GM12878 (cell line): Measurements from ENCODE around the gene SURF4. TPM values are rescaled to one million over a fixed set of nuclear protein-coding genes. Genes with fewer than 3 reads are reported as not detected.

Source experiments
- ATF2 ChIP-seq: IDR thresholded peaks from 2 replicates; pipeline ENCODE4 v1.6.1; 2012; ENCODE audit warnings: low read length, inconsistent platforms
- BCL3 ChIP-seq: IDR thresholded peaks from 2 replicates; pipeline ENCODE4 v1.6.1; 2011; ENCODE audit warnings: borderline replicate concordance, low read depth, mild to moderate bottlenecking, moderate library complexity, low read length; ENCODE audit not compliant: insufficient read depth, poor library complexity, severe bottlenecking
- IKZF2 ChIP-seq, 2 experiments: fragments of 450-650 bp; IDR thresholded peaks; 2 replicates each; pipeline ENCODE4 v1.6.1; 2017; ENCODE audit warnings: mild to moderate bottlenecking in 2 of 2, moderate library complexity in 2 of 2
- KAT2A ChIP-seq: conservative IDR thresholded peaks from 2 replicates; pipeline ENCODE4 v1.6.1; 2011; ENCODE audit warnings: low read depth, low read length; ENCODE audit not compliant: control insufficient read depth
- NR2C2 ChIP-seq: IDR thresholded peaks from 2 replicates; pipeline ENCODE4 v1.6.1; 2011; ENCODE audit warnings: borderline replicate concordance, low read depth; ENCODE audit not compliant: control insufficient read depth, insufficient read length
- POLR2AphosphoS5 ChIP-seq: IDR thresholded peaks from 2 replicates; pipeline ENCODE4 v1.6.1; 2011; ENCODE audit warnings: mild to moderate bottlenecking, low read length, inconsistent platforms
- RAD51 ChIP-seq: fragments of 450-650 bp; IDR thresholded peaks from 2 replicates; pipeline ENCODE4 v1.6.1; 2016; ENCODE audit warnings: moderate library complexity, mild to moderate bottlenecking, inconsistent platforms
- RCOR1 ChIP-seq: conservative IDR thresholded peaks from 2 replicates; pipeline ENCODE4 v1.6.1; 2012; ENCODE audit warnings: low read depth, low read length, improper control_type of control experiment
- RFX5 ChIP-seq: IDR thresholded peaks from 2 replicates; pipeline ENCODE4 v1.6.1; 2011; ENCODE audit warnings: low read depth, low read length, improper control_type of control experiment
- SKIL ChIP-seq: fragments of 450-650 bp; IDR thresholded peaks from 2 replicates; pipeline ENCODE4 v1.6.1; 2017; ENCODE audit warnings: mild to moderate bottlenecking, low read depth, inconsistent platforms; ENCODE audit not compliant: poor library complexity, severe bottlenecking
- SMAD1 ChIP-seq: fragments of 450-650 bp; IDR thresholded peaks from 2 replicates; pipeline ENCODE4 v1.6.1; 2018; ENCODE audit warnings: mild to moderate bottlenecking, low read depth; ENCODE audit not compliant: partially characterized antibody
- YY1 ChIP-seq: IDR thresholded peaks from 2 replicates; pipeline ENCODE4 v1.6.1; 2011; ENCODE audit warnings: low read depth, mild to moderate bottlenecking, low read length
- polyA plus RNA-seq, 11 experiments: library from polyadenylated mRNA; depleted of rRNA in 4 of 11; unstranded in 6 of 11; stranded (reverse) in 5 of 11; fragments of >200 nt; fragmentation: Nextera tagmentation in 4 of 11; fragmentation: Illumina TruSeq in 1 of 11; extraction: Ambion mirVana in 4 of 11; extraction: Trizol in 1 of 11; gene quantifications; 1 replicate in 1 of 11; 2 replicates in 10 of 11; pipeline versions ENCODE4 v1.2.1 to v1.2.3, GENCODE V29; 2011 to 2016; ENCODE audit warnings: inconsistent platforms in 2 of 11, missing spikeins in 2 of 11, low read depth in 1 of 11
- total RNA-seq, 4 experiments: library from RNA; depleted of rRNA in 3 of 4; stranded (reverse); fragments of >200 nt in 3 of 4; fragmentation: Illumina TruSeq in 1 of 4; extraction: Trizol in 1 of 4; gene quantifications; 2 replicates each; pipeline versions ENCODE4 v1.2.1 to v1.2.3, GENCODE V29; 2013 to 2021
- TF ChIP-seq, protein P1 (sequence below): IDR thresholded peaks from 2 replicates; pipeline ENCODE4 v1.6.1; 2012; ENCODE audit warnings: improper control_type of control experiment, low read depth, low read length; ENCODE audit not compliant: insufficient replicate concordance
- TF ChIP-seq, protein P2 (sequence below): fragments of 150-350 bp; IDR thresholded peaks from 2 replicates; pipeline ENCODE4 v1.6.1; 2016; ENCODE audit warnings: low read depth, low read length

Gene SURF4
- total and polyA plus RNA-seq, 10 of the 15 experiments (the other 5 are each of a cell fraction or from before 2014, with no cell fraction given), result 6.4 to 134 (median 78.7) TPM

DNA sequence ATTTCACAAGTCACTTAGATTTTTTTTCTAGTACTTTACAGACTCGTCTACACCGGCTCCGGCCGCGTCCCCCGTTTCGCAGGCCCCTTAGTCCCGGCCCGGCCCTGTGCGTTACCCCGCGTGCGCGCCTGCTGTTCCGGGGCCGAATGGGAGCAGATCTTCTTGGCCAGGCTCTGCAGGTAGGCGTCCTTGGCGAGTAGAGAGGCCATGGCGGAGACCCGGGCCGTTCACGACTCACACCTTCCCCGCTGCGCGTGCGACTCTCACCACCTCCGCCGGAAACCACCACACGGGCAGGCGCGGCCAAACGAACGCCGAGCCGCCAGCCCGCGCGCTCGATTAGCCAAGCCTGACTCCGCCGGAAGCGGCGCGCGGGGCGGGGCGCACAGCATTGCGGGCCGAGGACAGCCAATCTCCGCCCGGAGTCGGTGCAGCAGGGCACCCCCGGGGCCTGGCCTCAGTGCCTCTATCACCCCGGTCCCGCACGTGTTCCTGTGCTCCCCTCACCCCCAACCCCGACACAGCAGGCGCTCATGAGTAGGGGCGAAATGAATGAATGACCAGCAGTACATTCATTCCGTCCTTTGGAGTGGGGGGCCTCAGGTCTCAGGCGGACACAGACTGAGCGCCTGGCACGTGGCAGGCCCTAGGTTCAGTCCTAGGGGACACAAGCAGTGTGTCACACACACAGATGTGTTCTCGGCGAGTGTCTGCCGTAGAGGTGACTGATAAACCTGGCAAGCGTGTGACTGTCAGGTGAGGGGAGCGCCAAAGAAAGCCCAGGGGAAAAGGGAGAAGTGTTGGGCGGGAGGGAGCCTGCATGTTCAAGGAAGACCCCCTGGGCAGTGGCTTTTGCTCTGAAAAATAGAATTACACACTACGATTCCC, 39.7 kb downstream of the SURF4 start, which contains the start of gene SURF6 (continued):
- TF ChIP-seq ATF2 (no peak), NR2C2 (peak; percentile 95), RAD51 (0 out of 2 replicates have a peak, but pooled peaks have one; percentile 42), IKZF2 (IDR thresholded peaks at IDR 0.05) (no peak; a peak in 1 of 4 replicates), SMAD1 (no peak), SKIL (peak; percentile 26), YY1 (peak; percentile 94), POLR2AphosphoS5 (peak; percentile 71; the same call in 1 of the 2 replicates), KAT2A (no peak), RFX5 (no peak), RCOR1 (0 out of 2 replicates have a peak, but pooled peaks have one; percentile 29), BCL3 (peak; percentile 81)
- TF ChIP-seq, protein P1, sequence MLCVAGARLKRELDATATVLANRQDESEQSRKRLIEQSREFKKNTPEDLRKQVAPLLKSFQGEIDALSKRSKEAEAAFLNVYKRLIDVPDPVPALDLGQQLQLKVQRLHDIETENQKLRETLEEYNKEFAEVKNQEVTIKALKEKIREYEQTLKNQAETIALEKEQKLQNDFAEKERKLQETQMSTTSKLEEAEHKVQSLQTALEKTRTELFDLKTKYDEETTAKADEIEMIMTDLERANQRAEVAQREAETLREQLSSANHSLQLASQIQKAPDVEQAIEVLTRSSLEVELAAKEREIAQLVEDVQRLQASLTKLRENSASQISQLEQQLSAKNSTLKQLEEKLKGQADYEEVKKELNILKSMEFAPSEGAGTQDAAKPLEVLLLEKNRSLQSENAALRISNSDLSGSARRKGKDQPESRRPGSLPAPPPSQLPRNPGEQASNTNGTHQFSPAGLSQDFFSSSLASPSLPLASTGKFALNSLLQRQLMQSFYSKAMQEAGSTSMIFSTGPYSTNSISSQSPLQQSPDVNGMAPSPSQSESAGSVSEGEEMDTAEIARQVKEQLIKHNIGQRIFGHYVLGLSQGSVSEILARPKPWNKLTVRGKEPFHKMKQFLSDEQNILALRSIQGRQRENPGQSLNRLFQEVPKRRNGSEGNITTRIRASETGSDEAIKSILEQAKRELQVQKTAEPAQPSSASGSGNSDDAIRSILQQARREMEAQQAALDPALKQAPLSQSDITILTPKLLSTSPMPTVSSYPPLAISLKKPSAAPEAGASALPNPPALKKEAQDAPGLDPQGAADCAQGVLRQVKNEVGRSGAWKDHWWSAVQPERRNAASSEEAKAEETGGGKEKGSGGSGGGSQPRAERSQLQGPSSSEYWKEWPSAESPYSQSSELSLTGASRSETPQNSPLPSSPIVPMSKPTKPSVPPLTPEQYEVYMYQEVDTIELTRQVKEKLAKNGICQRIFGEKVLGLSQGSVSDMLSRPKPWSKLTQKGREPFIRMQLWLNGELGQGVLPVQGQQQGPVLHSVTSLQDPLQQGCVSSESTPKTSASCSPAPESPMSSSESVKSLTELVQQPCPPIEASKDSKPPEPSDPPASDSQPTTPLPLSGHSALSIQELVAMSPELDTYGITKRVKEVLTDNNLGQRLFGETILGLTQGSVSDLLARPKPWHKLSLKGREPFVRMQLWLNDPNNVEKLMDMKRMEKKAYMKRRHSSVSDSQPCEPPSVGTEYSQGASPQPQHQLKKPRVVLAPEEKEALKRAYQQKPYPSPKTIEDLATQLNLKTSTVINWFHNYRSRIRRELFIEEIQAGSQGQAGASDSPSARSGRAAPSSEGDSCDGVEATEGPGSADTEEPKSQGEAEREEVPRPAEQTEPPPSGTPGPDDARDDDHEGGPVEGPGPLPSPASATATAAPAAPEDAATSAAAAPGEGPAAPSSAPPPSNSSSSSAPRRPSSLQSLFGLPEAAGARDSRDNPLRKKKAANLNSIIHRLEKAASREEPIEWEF, result peak; percentile 98
- TF ChIP-seq, protein P2, sequence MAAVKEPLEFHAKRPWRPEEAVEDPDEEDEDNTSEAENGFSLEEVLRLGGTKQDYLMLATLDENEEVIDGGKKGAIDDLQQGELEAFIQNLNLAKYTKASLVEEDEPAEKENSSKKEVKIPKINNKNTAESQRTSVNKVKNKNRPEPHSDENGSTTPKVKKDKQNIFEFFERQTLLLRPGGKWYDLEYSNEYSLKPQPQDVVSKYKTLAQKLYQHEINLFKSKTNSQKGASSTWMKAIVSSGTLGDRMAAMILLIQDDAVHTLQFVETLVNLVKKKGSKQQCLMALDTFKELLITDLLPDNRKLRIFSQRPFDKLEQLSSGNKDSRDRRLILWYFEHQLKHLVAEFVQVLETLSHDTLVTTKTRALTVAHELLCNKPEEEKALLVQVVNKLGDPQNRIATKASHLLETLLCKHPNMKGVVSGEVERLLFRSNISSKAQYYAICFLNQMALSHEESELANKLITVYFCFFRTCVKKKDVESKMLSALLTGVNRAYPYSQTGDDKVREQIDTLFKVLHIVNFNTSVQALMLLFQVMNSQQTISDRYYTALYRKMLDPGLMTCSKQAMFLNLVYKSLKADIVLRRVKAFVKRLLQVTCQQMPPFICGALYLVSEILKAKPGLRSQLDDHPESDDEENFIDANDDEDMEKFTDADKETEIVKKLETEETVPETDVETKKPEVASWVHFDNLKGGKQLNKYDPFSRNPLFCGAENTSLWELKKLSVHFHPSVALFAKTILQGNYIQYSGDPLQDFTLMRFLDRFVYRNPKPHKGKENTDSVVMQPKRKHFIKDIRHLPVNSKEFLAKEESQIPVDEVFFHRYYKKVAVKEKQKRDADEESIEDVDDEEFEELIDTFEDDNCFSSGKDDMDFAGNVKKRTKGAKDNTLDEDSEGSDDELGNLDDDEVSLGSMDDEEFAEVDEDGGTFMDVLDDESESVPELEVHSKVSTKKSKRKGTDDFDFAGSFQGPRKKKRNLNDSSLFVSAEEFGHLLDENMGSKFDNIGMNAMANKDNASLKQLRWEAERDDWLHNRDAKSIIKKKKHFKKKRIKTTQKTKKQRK, result peak; percentile 67
